HepG2 (cell line): ENCODE data around the gene PLPP7. TPM values are rescaled to one million over a fixed set of nuclear protein-coding genes. Genes with fewer than 3 reads are reported as not detected.

Source experiments
- ATAC-seq: fragments of 200-7000 bp; cut with Tn5 transposase; 3 replicates; pipeline ENCODE4 v1.9.1; 2020; ENCODE audit warnings: mild to moderate bottlenecking, moderate library complexity
- BruUV-seq: library from RNA; stranded (reverse); fragments of 400-500 nt; replicated peaks from 2 replicates; lab custom pipeline; 2021; lab: Mats Ljungman, UMichigan
- CTCF ChIA-PET: fragments of 300-600 bp; formaldehyde crosslinking; extraction: SDS; loops from one replicate; lab custom pipeline; 2021; ENCODE audit warnings: low total read pairs, inconsistent platforms, low intra/inter-chr PET ratio; lab: Yijun Ruan, JAX
- POLR2A ChIA-PET: fragments of 350-600 bp; sonication (Branson Sonifier 250); formaldehyde crosslinking; loops from one replicate; lab custom pipeline; 2020; ENCODE audit warnings: antibody characterized with exemption, inconsistent platforms; lab: Yijun Ruan, JAX
- DNase-seq: peaks from one replicate; pipeline ENCODE4 v3.0.0-alpha.2; 2015; ENCODE audit warnings: low spot score
- FAIRE-seq: peaks from 3 replicates; lab custom pipeline; 2011; peaks lifted over from hg19 to GRCh38; lab: Jason Lieb, UNC
- H2AFZ ChIP-seq: one replicate; pipeline ENCODE4 v1.6.1; 2011; ENCODE audit warnings: low read length, inconsistent platforms
- H3K27ac ChIP-seq: fragments of 300-600 bp; 3 replicates; pipeline ENCODE4 v1.8.0; 2011; ENCODE audit warnings: mixed run types, mild to moderate bottlenecking, mixed read lengths, low read length, inconsistent platforms; ENCODE audit not compliant: insufficient read depth; ENCODE audit errors: extremely low read length
- H3K27me3 ChIP-seq, 2 experiments: fragments of 200-600 bp in 1 of 2; 2 replicates in 1 of 2; 3 replicates in 1 of 2; pipeline versions ENCODE4 v1.6.0 to v1.8.0; 2011; ENCODE audit warnings: low read length in 2 of 2, mild to moderate bottlenecking in 2 of 2, moderate library complexity in 2 of 2, inconsistent platforms in 1 of 2; ENCODE audit not compliant: insufficient read depth in 2 of 2, control insufficient read depth in 1 of 2
- H3K36me3 ChIP-seq, 2 experiments: fragments of 200-600 bp in 1 of 2; replicated peaks in 1 of 2; 2 replicates in 1 of 2; 3 replicates in 1 of 2; pipeline versions ENCODE4 v1.5.1 to v1.8.0; 2011; ENCODE audit warnings: low read length in 2 of 2, inconsistent platforms in 1 of 2; ENCODE audit not compliant: insufficient read depth in 2 of 2, control insufficient read depth in 1 of 2
- H3K4me1 ChIP-seq: 2 replicates; pipeline ENCODE4 v1.5.1; 2012; ENCODE audit warnings: low read length, inconsistent platforms; ENCODE audit not compliant: insufficient read depth
- H3K4me2 ChIP-seq: 2 replicates; pipeline ENCODE4 v1.6.0; 2011; ENCODE audit warnings: low read depth, low read length, inconsistent platforms
- H3K4me3 ChIP-seq, 3 experiments: fragments of 200-600 bp in 1 of 3; sonication (generic), shearing (Covaris generic) in 1 of 3; replicated peaks in 1 of 3; 2 replicates each; pipeline ENCODE4 v1.5.1; 2011 to 2016; ENCODE audit warnings: low read length in 3 of 3, inconsistent platforms in 2 of 3, low read depth in 2 of 3, mild to moderate bottlenecking in 2 of 3, control low read depth in 1 of 3, mixed read lengths in 1 of 3; ENCODE audit not compliant: insufficient read depth in 1 of 3
- H3K79me2 ChIP-seq: one replicate; pipeline ENCODE4 v1.6.1; 2011; ENCODE audit warnings: low read length, inconsistent platforms; ENCODE audit not compliant: insufficient read depth
- H3K9ac ChIP-seq: 2 replicates; pipeline ENCODE4 v1.6.0; 2011; ENCODE audit warnings: mild to moderate bottlenecking, low read depth, low read length, inconsistent platforms; ENCODE audit not compliant: insufficient read depth
- H3K9me3 ChIP-seq: 2 replicates; pipeline ENCODE4 v1.5.1; 2012; ENCODE audit warnings: mild to moderate bottlenecking, low read length
- H4K20me1 ChIP-seq: 2 replicates; pipeline ENCODE4 v1.6.0; 2011; ENCODE audit warnings: inconsistent platforms, mild to moderate bottlenecking, low read length, moderate library complexity; ENCODE audit not compliant: insufficient read depth
- CAMTA2 ChIP-seq: sonication (generic); formaldehyde crosslinking; IDR thresholded peaks from 2 replicates; pipeline ENCODE4 v1.4.0; 2020; ENCODE audit warnings: mild to moderate bottlenecking, missing genetic modification reagents, borderline replicate concordance
- KDM3A ChIP-seq: IDR thresholded peaks from 2 replicates; pipeline ENCODE4 v1.6.1; 2018; ENCODE audit warnings: low read depth, missing compliant biosample characterization
- MAFK ChIP-seq, 2 experiments: IDR thresholded peaks in 1 of 2; conservative IDR thresholded peaks in 1 of 2; 2 replicates each; pipeline ENCODE4 v1.6.1; 2011; ENCODE audit warnings: improper control_type of control experiment in 2 of 2, low read length in 2 of 2
- ZNF326 ChIP-seq: sonication (generic); formaldehyde crosslinking; IDR thresholded peaks from 2 replicates; pipeline ENCODE4 v1.4.0; 2020; ENCODE audit warnings: missing genetic modification reagents, borderline replicate concordance
- ZNF629 ChIP-seq: sonication (generic); formaldehyde crosslinking; conservative IDR thresholded peaks from 2 replicates; pipeline ENCODE4 v1.5.0; 2020; ENCODE audit warnings: missing genetic modification reagents
- ZNF7 ChIP-seq: IDR thresholded peaks from 2 replicates; pipeline ENCODE4 v1.6.1; 2016; ENCODE audit warnings: missing biosample characterization, missing genetic modification reagents
- WGBS: methylation state at CpG from one replicate; pipeline ENCODE4 v1.1.6; 2017; ENCODE audit warnings: low lambda C conversion rate; 5-methylcytosine and 5-hydroxymethylcytosine counted together
- in situ Hi-C: cut with HindIII; loops from 2 replicates; pipeline ENCODE4 v1.10.0; 2017; ENCODE audit warnings: low pct_unique_long_range_greater_than_20kb; ENCODE audit not compliant: extremely low pct_ligation_motif_present
- intact Hi-C: fragments of 100-400 bp; cut with micrococcal nuclease; formaldehyde crosslinking; loops from one replicate; pipeline ENCODE4 v1.10.0; 2022; ENCODE audit not compliant: unreplicated experiment
- polyA plus RNA-seq, 8 experiments: library from polyadenylated mRNA; depleted of rRNA in 3 of 8; stranded (reverse) in 7 of 8; unstranded in 1 of 8; fragments of >200 nt; fragmentation: Illumina TruSeq in 4 of 8; extraction: Trizol in 4 of 8; gene quantifications; 2 replicates each; pipeline versions ENCODE4 v1.2.1 to v1.2.3, GENCODE V29; 2011 to 2016; ENCODE audit warnings: low read depth in 4 of 8, missing spikeins in 1 of 8, mixed read lengths in 1 of 8; ENCODE audit not compliant: insufficient read depth in 1 of 8
- total RNA-seq, 5 experiments: library from RNA; depleted of rRNA; stranded (reverse); fragments of >200 nt; fragmentation: Illumina TruSeq; extraction: Trizol; gene quantifications; 2 replicates each; pipeline ENCODE4 v1.2.3, GENCODE V29; 2016; ENCODE audit warnings: low read depth in 1 of 5
- TF ChIP-seq, protein P1 (sequence below): sonication (generic); IDR thresholded peaks from 2 replicates; pipeline ENCODE4 v1.6.1; 2016; ENCODE audit warnings: low read depth, borderline replicate concordance

PLPP7 gene
- total and polyA plus RNA-seq, 2 of the 13 experiments (the other 11 are each of a cell fraction or from before 2014, with no cell fraction given), result 0.33 to 1.2 TPM

DNA sequence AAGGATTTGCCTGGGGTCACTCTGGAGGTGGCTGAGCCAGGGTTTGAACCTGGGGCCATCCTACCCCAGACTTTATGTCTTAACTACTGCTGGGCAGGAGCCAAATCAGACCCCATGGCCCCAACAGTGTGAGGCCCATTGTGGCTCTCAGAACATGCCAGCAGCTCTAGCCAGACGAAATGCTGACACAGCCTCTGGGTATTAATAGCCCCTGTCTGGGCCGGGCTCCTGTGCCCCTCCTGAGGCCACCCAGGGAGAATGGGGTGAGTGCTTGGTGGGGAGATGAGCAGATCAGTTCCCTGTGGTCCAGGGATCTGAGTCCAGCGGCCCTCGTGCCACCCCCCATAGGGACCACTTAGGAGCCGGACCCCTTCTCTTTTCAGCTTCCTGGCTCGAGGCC, 2.2 kb upstream of the PLPP7 start:
- DNase-seq, result no peak
- H3K4me2 ChIP-seq, result no peak overlapping the region
- in situ Hi-C loops, result no loop called here

DNA sequence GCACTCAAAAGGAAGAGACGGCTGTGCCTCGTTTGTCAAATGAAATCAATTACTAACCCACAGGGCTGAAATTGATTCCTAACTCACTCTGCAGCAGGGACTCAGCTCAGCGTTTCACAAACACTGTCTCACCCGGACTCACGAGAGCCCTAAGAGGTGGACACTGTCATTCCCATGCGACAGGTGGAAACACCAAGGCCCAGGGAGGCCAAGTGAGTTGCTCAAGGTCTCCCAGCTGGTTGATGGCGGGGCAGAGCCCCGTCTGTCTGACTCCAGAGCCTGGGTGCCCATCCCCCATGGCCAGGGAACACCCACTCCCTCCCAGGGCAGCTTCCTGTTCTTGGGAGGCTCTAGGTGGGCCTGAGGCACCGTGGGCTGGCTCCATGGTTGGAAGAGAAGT, 1.3 kb upstream of the PLPP7 start:
- TF ChIP-seq CAMTA2 (CRISPR knock-in tag) (no peak), ZNF7 (CRISPR knock-in tag) (peak; percentile 62; the same call in 1 of the 2 replicates), ZNF326 (no peak), ZNF629 (CRISPR knock-in tag) (peak; percentile 58; the same call in 1 of the 2 replicates)
- TF ChIP-seq, protein P1, sequence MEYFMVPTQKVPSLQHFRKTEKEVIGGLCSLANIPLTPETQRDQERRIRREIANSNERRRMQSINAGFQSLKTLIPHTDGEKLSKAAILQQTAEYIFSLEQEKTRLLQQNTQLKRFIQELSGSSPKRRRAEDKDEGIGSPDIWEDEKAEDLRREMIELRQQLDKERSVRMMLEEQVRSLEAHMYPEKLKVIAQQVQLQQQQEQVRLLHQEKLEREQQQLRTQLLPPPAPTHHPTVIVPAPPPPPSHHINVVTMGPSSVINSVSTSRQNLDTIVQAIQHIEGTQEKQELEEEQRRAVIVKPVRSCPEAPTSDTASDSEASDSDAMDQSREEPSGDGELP, result no peak
- TF ChIP-seq, all 625 proteins: peak for 2
- no peak for FAIRE-seq
- intact Hi-C loops (no loop called here), in situ Hi-C loops (no loop called here)
- BruUV-seq, result no TSS peak
- Histone ChIP-seq H3K36me3 (no peaks in the 10 kb centered on the region), H3K4me3 (peak overlapping the region in 1 of 3 experiments; percentile 66; a peak in 1 of 6 replicates), H3K9ac (no peak overlapping the region), H4K20me1 (no peaks in the 10 kb centered on the region), H3K4me2 (0 out of 2 replicates have a peak overlapping the region, but pooled peaks have one; percentile 32), H2AFZ (no peak overlapping the region), H3K27me3 (peaks cover 2 to 24% of the 10 kb centered on the region in 2 experiments; a peak in 3 of 5 replicates), H3K27ac (no peak overlapping the region), H3K79me2 (no peaks in the 10 kb centered on the region), H3K9me3 (no peaks in the 10 kb centered on the region), H3K4me1 (peaks cover 33% of the 10 kb centered on the region)
- POLR2A ChIA-PET, result no interaction called here
- WGBS, result no CpG with 5 or more reads among the region's 9 CpGs
- CTCF ChIA-PET, result no interaction called here
- DNase-seq, result no peak
- no peak for ATAC-seq

More for the DNA sequence above, 2.2 kb upstream of the PLPP7 start:
- H4K20me1 ChIP-seq, result no peaks in the 10 kb centered on the region
- H2AFZ ChIP-seq, result no peak overlapping the region
- no peak overlapping the region for H3K9ac ChIP-seq
- no peak overlapping the region for H3K4me3 ChIP-seq
- H3K36me3 ChIP-seq, result no peaks in the 10 kb centered on the region
- intact Hi-C loops, result no loop called here
- ChIA-PET POLR2A (no interaction called here), CTCF (no interaction called here)
- no peaks in the 10 kb centered on the region for H3K9me3 ChIP-seq
- H3K79me2 ChIP-seq, result no peaks in the 10 kb centered on the region
- no peak overlapping the region for H3K27ac ChIP-seq
- peaks cover 2 to 31% of the 10 kb centered on the region in 2 experiments; a peak in 3 of 5 replicates for H3K27me3 ChIP-seq
- no TSS peak for BruUV-seq
- peaks cover 33% of the 10 kb centered on the region for H3K4me1 ChIP-seq
- WGBS, result 14% methylated on average over 6 of the region's 6 CpGs
- no peak for FAIRE-seq
- no peak for ATAC-seq
- TF ChIP-seq KDM3A, result no peak
- no peak for TF ChIP-seq ZNF629 (CRISPR knock-in tag)
- peak; percentile 5 to 15; a peak in 1 of 4 replicates for TF ChIP-seq MAFK (conservative IDR thresholded peaks at IDR 0.05 in 1 of 2, IDR thresholded peaks at IDR 0.05 in 1 of 2; ENCODE audit: low read length in 2 of 2)
